HL-60 (cell line): Measurements from ENCODE around the gene ATE1.

ENCODE experiments used
- GABPA ChIP-seq: IDR thresholded peaks from 2 replicates; pipeline ENCODE4 v1.6.1; 2012; ENCODE audit warnings: low read depth
- POLR2AphosphoS5 ChIP-seq: IDR thresholded peaks from 2 replicates; pipeline ENCODE4 v1.6.1; 2012; ENCODE audit warnings: low read depth
- REST ChIP-seq: IDR thresholded peaks from 2 replicates; pipeline ENCODE4 v1.6.1; 2012; ENCODE audit warnings: low read depth; ENCODE audit not compliant: insufficient replicate concordance
- TF ChIP-seq, protein P1 (sequence below): IDR thresholded peaks from one replicate; pipeline ENCODE4 v1.5.1; 2011; ENCODE audit warnings: low read length, control low read depth, inconsistent platforms; ENCODE audit not compliant: insufficient read depth

- TF ChIP-seq, protein P1, sequence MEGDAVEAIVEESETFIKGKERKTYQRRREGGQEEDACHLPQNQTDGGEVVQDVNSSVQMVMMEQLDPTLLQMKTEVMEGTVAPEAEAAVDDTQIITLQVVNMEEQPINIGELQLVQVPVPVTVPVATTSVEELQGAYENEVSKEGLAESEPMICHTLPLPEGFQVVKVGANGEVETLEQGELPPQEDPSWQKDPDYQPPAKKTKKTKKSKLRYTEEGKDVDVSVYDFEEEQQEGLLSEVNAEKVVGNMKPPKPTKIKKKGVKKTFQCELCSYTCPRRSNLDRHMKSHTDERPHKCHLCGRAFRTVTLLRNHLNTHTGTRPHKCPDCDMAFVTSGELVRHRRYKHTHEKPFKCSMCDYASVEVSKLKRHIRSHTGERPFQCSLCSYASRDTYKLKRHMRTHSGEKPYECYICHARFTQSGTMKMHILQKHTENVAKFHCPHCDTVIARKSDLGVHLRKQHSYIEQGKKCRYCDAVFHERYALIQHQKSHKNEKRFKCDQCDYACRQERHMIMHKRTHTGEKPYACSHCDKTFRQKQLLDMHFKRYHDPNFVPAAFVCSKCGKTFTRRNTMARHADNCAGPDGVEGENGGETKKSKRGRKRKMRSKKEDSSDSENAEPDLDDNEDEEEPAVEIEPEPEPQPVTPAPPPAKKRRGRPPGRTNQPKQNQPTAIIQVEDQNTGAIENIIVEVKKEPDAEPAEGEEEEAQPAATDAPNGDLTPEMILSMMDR, result no peak
- TF ChIP-seq POLR2AphosphoS5 (no peak), GABPA (no peak), REST (no peak)
Measured at GRCh38 chr10:121800831-121801230, 127.0 kb downstream of the ATE1 start.
